Fibroblast of skin of left quadriceps (primary cell): ENCODE results near the gene NOL4L.
"Not testable (repeated sequence)": the region's sequence is repeated elsewhere in the genome, so short reads cannot be mapped to it uniquely, and the experiment has no call there.

ENCODE experiments used
- DNase-seq, 2 experiments: peaks; one replicate each; pipeline ENCODE4 v3.0.0-alpha.2; 2013; ENCODE audit warnings: low read depth in 2 of 2

The NOL4L gene

GRCh38 chr20:32470025-32470861 lies 114.9 kb downstream of the NOL4L start:
- DNase-seq: no peak

GRCh38 chr20:32468860-32469259 lies 116.3 kb downstream of the NOL4L start:
- no peak for DNase-seq

- no peak for DNase-seq
These were observed 116.9 kb downstream of the NOL4L start for GRCh38 chr20:32468313-32468640.

- DNase-seq: no peak
These were observed 117.4 kb downstream of the NOL4L start for GRCh38 chr20:32467506-32468312.

- no peak for DNase-seq
These were observed 118.2 kb downstream of the NOL4L start for GRCh38 chr20:32466739-32467505.

- DNase-seq: not testable (repeated sequence)
These were observed 119.0 kb downstream of the NOL4L start for GRCh38 chr20:32465901-32466675.

- no peak for DNase-seq
These were observed 119.8 kb downstream of the NOL4L start for GRCh38 chr20:32465092-32465900.

GRCh38 chr20:32464401-32465091 lies 120.6 kb downstream of the NOL4L start:
- DNase-seq: no peak

- DNase-seq: no peak
These were observed 121.3 kb downstream of the NOL4L start for GRCh38 chr20:32463642-32464400.

GRCh38 chr20:32462900-32463641 lies 122.1 kb downstream of the NOL4L start:
- no peak for DNase-seq

- DNase-seq: no peak
These were observed 123.1 kb downstream of the NOL4L start for GRCh38 chr20:32461836-32462600.

- DNase-seq: no peak
These were observed 124.3 kb downstream of the NOL4L start for GRCh38 chr20:32460683-32461320.

GRCh38 chr20:32460231-32460630 lies 124.9 kb downstream of the NOL4L start:
- DNase-seq: no peak

- no peak for DNase-seq
These were observed 126.3 kb downstream of the NOL4L start for GRCh38 chr20:32458837-32459220.

- no peak for DNase-seq
These were observed 126.9 kb downstream of the NOL4L start for GRCh38 chr20:32458061-32458836.

- DNase-seq: no peak
These were observed 127.6 kb downstream of the NOL4L start for GRCh38 chr20:32457479-32457986.
